HG03103 (cell line): ENCODE measurements around the gene HSF2.
A peak's percentile ranks its signal among the peaks of the same experiment; 100 is the strongest.
"Not testable (repeated sequence)": the region's sequence is repeated elsewhere in the genome, so short reads cannot be mapped to it uniquely, and the experiment has no call there.

ENCODE experiments used
- ATAC-seq: cut with Tn5 transposase; IDR thresholded peaks from one replicate; pipeline ENCODE4 v1.9.1; 2021; ENCODE audit warnings: low read depth; ENCODE audit not compliant: unreplicated experiment

Gene HSF2

GRCh38 chr6:122445274-122445673 lies 45.8 kb downstream of the HSF2 start:
- ATAC-seq, result no peak

- no peak for ATAC-seq
Measured at GRCh38 chr6:122449069-122449468, 49.6 kb downstream of the HSF2 start.

GRCh38 chr6:122452509-122452908 lies 53.1 kb downstream of the HSF2 start:
- ATAC-seq, result no peak

- no peak for ATAC-seq
Measured at GRCh38 chr6:122454673-122455072, 55.2 kb downstream of the HSF2 start.

GRCh38 chr6:122455116-122455515 lies 55.7 kb downstream of the HSF2 start:
- ATAC-seq, result not testable (repeated sequence)

GRCh38 chr6:122458087-122458486 lies 58.6 kb downstream of the HSF2 start:
- ATAC-seq, result no peak

- no peak for ATAC-seq
Measured at GRCh38 chr6:122459240-122459639, 59.8 kb downstream of the HSF2 start.

GRCh38 chr6:122459865-122460416 lies 60.5 kb downstream of the HSF2 start:
- ATAC-seq, result not testable (repeated sequence)

GRCh38 chr6:122461885-122462284 lies 62.4 kb downstream of the HSF2 start:
- ATAC-seq, result no peak

GRCh38 chr6:122471107-122472021 lies 71.9 kb downstream of the HSF2 start, which contains the start of gene SERINC1:
SERINC1 (minus strand) TSS chr6:122471807; CDS start chr6:122471737, 70 bp downstream.
- peak; percentile 99 for ATAC-seq

- ATAC-seq, result peak; percentile 38
Measured at GRCh38 chr6:122472022-122472340, 72.5 kb downstream of the HSF2 start.

GRCh38 chr6:122476131-122476530 lies 76.7 kb downstream of the HSF2 start:
- ATAC-seq, result no peak

- ATAC-seq, result no peak
Measured at GRCh38 chr6:122482750-122483080, 83.3 kb downstream of the HSF2 start.
